H9 (cell line): Measurements from ENCODE around the gene CDH20. TPM values are rescaled to one million over a fixed set of nuclear protein-coding genes. Genes with fewer than 3 reads are reported as not detected.

Experiments
- DNase-seq: peaks from one replicate; pipeline ENCODE4 v3.0.0-alpha.2; 2017
- H2AFZ ChIP-seq: one replicate; pipeline ENCODE4 v1.6.1; 2013; ENCODE audit warnings: mild to moderate bottlenecking, low read length, control low read depth, moderate library complexity
- H2AK5ac ChIP-seq: 2 replicates; pipeline ENCODE4 v1.6.1; 2013; ENCODE audit warnings: low read length, control low read depth, mixed read lengths; ENCODE audit not compliant: insufficient read length
- H2BK120ac ChIP-seq: one replicate; pipeline ENCODE4 v1.6.1; 2013; ENCODE audit warnings: low read depth, mild to moderate bottlenecking, low read length, control low read depth, inconsistent platforms; ENCODE audit not compliant: poor library complexity, severe bottlenecking
- H2BK12ac ChIP-seq: 2 replicates; pipeline ENCODE4 v1.6.1; 2013; ENCODE audit warnings: low read length, control low read depth, mixed read lengths, low read depth; ENCODE audit not compliant: insufficient read length
- H2BK15ac ChIP-seq: 2 replicates; pipeline ENCODE4 v1.6.1; 2013; ENCODE audit warnings: low read depth, low read length, control low read depth
- H2BK20ac ChIP-seq: one replicate; pipeline ENCODE4 v1.6.1; 2013; ENCODE audit warnings: low read depth, mild to moderate bottlenecking, low read length, control low read depth, inconsistent platforms; ENCODE audit not compliant: poor library complexity, severe bottlenecking
- H2BK5ac ChIP-seq: 2 replicates; pipeline ENCODE4 v1.6.1; 2013; ENCODE audit warnings: low read length, control low read depth, mixed read lengths; ENCODE audit not compliant: insufficient read length
- H3K14ac ChIP-seq: 2 replicates; pipeline ENCODE4 v1.6.1; 2013; ENCODE audit warnings: low read length, control low read depth; ENCODE audit not compliant: insufficient read depth
- H3K18ac ChIP-seq: 2 replicates; pipeline ENCODE4 v1.6.1; 2013; ENCODE audit warnings: low read depth, mild to moderate bottlenecking, mixed read lengths, low read length, control low read depth; ENCODE audit not compliant: insufficient read length
- H3K23ac ChIP-seq: 2 replicates; pipeline ENCODE4 v1.6.1; 2013; ENCODE audit warnings: low read length, control low read depth, mixed read lengths, low read depth; ENCODE audit not compliant: insufficient read length
- H3K23me2 ChIP-seq: 2 replicates; pipeline ENCODE4 v1.6.1; 2013; ENCODE audit warnings: low read depth, mild to moderate bottlenecking, mixed read lengths, low read length, control low read depth; ENCODE audit not compliant: insufficient read length, poor library complexity, severe bottlenecking
- H3K27ac ChIP-seq: 2 replicates; pipeline ENCODE4 v1.5.1; 2013; ENCODE audit warnings: low read length, control low read depth, mixed read lengths, low read depth; ENCODE audit not compliant: insufficient read length
- H3K27me3 ChIP-seq: 2 replicates; pipeline ENCODE4 v1.6.1; 2013; ENCODE audit warnings: low read length, control low read depth, inconsistent platforms; ENCODE audit not compliant: insufficient read depth
- H3K4ac ChIP-seq: 2 replicates; pipeline ENCODE4 v1.6.1; 2013; ENCODE audit warnings: low read depth, mild to moderate bottlenecking, control low read depth, inconsistent platforms, low read length, moderate library complexity
- H3K4me1 ChIP-seq: 2 replicates; pipeline ENCODE4 v1.6.1; 2013; ENCODE audit warnings: low read length, control low read depth, inconsistent platforms; ENCODE audit not compliant: insufficient read depth
- H3K4me2 ChIP-seq: 2 replicates; pipeline ENCODE4 v1.6.1; 2013; ENCODE audit warnings: low read length, control low read depth, mixed read lengths; ENCODE audit not compliant: insufficient read length, insufficient read depth
- H3K56ac ChIP-seq: 2 replicates; pipeline ENCODE4 v1.6.1; 2013; ENCODE audit warnings: low read depth, mild to moderate bottlenecking, mixed read lengths, low read length, control low read depth; ENCODE audit not compliant: insufficient read length
- H3K79me1 ChIP-seq: 2 replicates; pipeline ENCODE4 v1.6.1; 2013; ENCODE audit warnings: low read depth, mild to moderate bottlenecking, moderate library complexity, low read length, control low read depth, inconsistent platforms; ENCODE audit not compliant: insufficient read depth, poor library complexity, severe bottlenecking
- H3K79me2 ChIP-seq: 2 replicates; pipeline ENCODE4 v1.6.1; 2013; ENCODE audit warnings: low read length, control low read depth, inconsistent platforms; ENCODE audit not compliant: insufficient read depth
- H3K9ac ChIP-seq: 2 replicates; pipeline ENCODE4 v1.6.1; 2013; ENCODE audit warnings: low read length, control low read depth, mixed read lengths; ENCODE audit not compliant: insufficient read length; ENCODE audit errors: extremely low read depth
- H3K9me3 ChIP-seq: one replicate; pipeline ENCODE4 v1.6.1; 2013; ENCODE audit warnings: low read depth, low read length, inconsistent platforms; ENCODE audit not compliant: control insufficient read depth
- H3T11ph ChIP-seq: one replicate; pipeline ENCODE4 v1.6.1; 2013; ENCODE audit warnings: mild to moderate bottlenecking, low read length, control low read depth, inconsistent platforms
- H4K20me1 ChIP-seq: one replicate; pipeline ENCODE4 v1.6.1; 2013; ENCODE audit not compliant: control insufficient read depth, insufficient read length, insufficient read depth
- H4K5ac ChIP-seq: 2 replicates; pipeline ENCODE4 v1.6.1; 2013; ENCODE audit warnings: low read depth, mild to moderate bottlenecking, mixed read lengths, low read length, control low read depth; ENCODE audit not compliant: insufficient read length
- H4K8ac ChIP-seq: replicated peaks from 2 replicates; pipeline ENCODE4 v1.6.1; 2013; ENCODE audit warnings: low read length, control low read depth, mixed read lengths, low read depth; ENCODE audit not compliant: insufficient read length
- H4K91ac ChIP-seq: 2 replicates; pipeline ENCODE4 v1.6.1; 2013; ENCODE audit warnings: low read depth, mild to moderate bottlenecking, moderate library complexity, mixed read lengths, low read length, control low read depth; ENCODE audit not compliant: insufficient read length
- H3K27ac Mint-ChIP-seq, 3 experiments: 2 replicates in 2 of 3; 3 replicates in 1 of 3; pipeline ENCODE4 v1.8.0; 2020 to 2021; ENCODE audit warnings: mixed read lengths in 3 of 3, mild to moderate bottlenecking in 1 of 3, moderate library complexity in 1 of 3
- H3K27me3 Mint-ChIP-seq: 2 replicates; pipeline ENCODE4 v1.8.0; 2021; ENCODE audit warnings: low read depth, mild to moderate bottlenecking, moderate library complexity, mixed read lengths
- H3K36me3 Mint-ChIP-seq, 3 experiments: 2 replicates in 2 of 3; 3 replicates in 1 of 3; pipeline ENCODE4 v1.8.0; 2020 to 2021; ENCODE audit warnings: low read depth in 3 of 3, mixed read lengths in 3 of 3; ENCODE audit not compliant: insufficient read depth in 1 of 3
- H3K4me1 Mint-ChIP-seq, 2 experiments: 2 replicates each; pipeline ENCODE4 v1.8.0; 2020; ENCODE audit warnings: mixed read lengths in 2 of 2
- H3K4me3 Mint-ChIP-seq, 2 experiments: 2 replicates in 1 of 2; 3 replicates in 1 of 2; pipeline ENCODE4 v1.8.0; 2020 to 2021; ENCODE audit warnings: mild to moderate bottlenecking in 2 of 2, mixed read lengths in 2 of 2, moderate library complexity in 1 of 2
- H3K9me3 Mint-ChIP-seq, 2 experiments: 2 replicates in 1 of 2; 3 replicates in 1 of 2; pipeline ENCODE4 v1.8.0; 2020; ENCODE audit warnings: mild to moderate bottlenecking in 2 of 2, mixed read lengths in 2 of 2, moderate library complexity in 1 of 2
- CTCF ChIP-seq: fragments of 200-600 bp; sonication (generic); conservative IDR thresholded peaks from 3 replicates; pipeline ENCODE4 v1.8.0; 2021; ENCODE audit warnings: antibody characterized with exemption, mild to moderate bottlenecking
- WGBS: extraction: QIAGEN DNeasy Blood & Tissue Kit; methylation state at CpG from one replicate; pipeline ENCODE4 v1.1.7; 2013; ENCODE audit warnings: missing lambda C conversion rate, low lambda C conversion rate, mixed read lengths; ENCODE audit not compliant: insufficient read length; ENCODE audit errors: extremely low coverage; 5-methylcytosine and 5-hydroxymethylcytosine counted together
- total RNA-seq: library from RNA; stranded (reverse); gene quantifications from 2 replicates; pipeline ENCODE4 v1.2.1, GENCODE V29; 2021

Gene CDH20
- total RNA-seq, 1 experiment from 2014 or later = not detected

- no peak overlapping the region for H4K91ac ChIP-seq
- no peaks in the 10 kb centered on the region for H3K79me1 ChIP-seq
- no peak for DNase-seq
- no peak overlapping the region for H3K4ac ChIP-seq
- H3K4me1 Mint-ChIP-seq = peaks cover 5% of the 10 kb centered on the region in 2 experiments; a peak in 3 of 4 replicates
- H3K4me1 ChIP-seq = no peaks in the 10 kb centered on the region
- no peak overlapping the region for H2BK5ac ChIP-seq
- H3K18ac ChIP-seq = no peak overlapping the region
- H3K27ac Mint-ChIP-seq = no peak overlapping the region
- no peak overlapping the region for H3K4me2 ChIP-seq
- WGBS = no CpG with 5 or more reads among the region's 2 CpGs
- H4K8ac ChIP-seq = no peak overlapping the region
- H4K5ac ChIP-seq = no peak overlapping the region
- TF ChIP-seq CTCF = no peak
- no peaks in the 10 kb centered on the region for H3K9me3 ChIP-seq
- no peak overlapping the region for H2AFZ ChIP-seq
- H3T11ph ChIP-seq = no peak overlapping the region
- H3K23me2 ChIP-seq = no peaks in the 10 kb centered on the region
- H3K9me3 Mint-ChIP-seq = no peaks in the 10 kb centered on the region
- H2BK12ac ChIP-seq = no peak overlapping the region
- no peak overlapping the region for H2BK120ac ChIP-seq
- no peak overlapping the region for H3K4me3 Mint-ChIP-seq
- H3K27me3 Mint-ChIP-seq = peaks cover 3% of the 10 kb centered on the region; the same call in 1 of the 2 replicates
- no peaks in the 10 kb centered on the region for H3K27me3 ChIP-seq
- no peaks in the 10 kb centered on the region for H3K79me2 ChIP-seq
- H3K36me3 Mint-ChIP-seq = no peaks in the 10 kb centered on the region
- no peak overlapping the region for H2BK15ac ChIP-seq
- no peak overlapping the region for H3K23ac ChIP-seq
- no peak overlapping the region for H3K9ac ChIP-seq
- H4K20me1 ChIP-seq = no peaks in the 10 kb centered on the region
- H3K56ac ChIP-seq = no peak overlapping the region
- no peak overlapping the region for H3K14ac ChIP-seq
- no peak overlapping the region for H2AK5ac ChIP-seq
- no peak overlapping the region for H3K27ac ChIP-seq
- no peak overlapping the region for H2BK20ac ChIP-seq
Observed at GRCh38 chr18:61474918-61475317, 141.7 kb downstream of the CDH20 start.
